Astrocyte (in vitro differentiated cells and primary cell): Measurements from ENCODE around the gene CREB5.

ENCODE experiments used
- CTCF ChIP-seq: IDR thresholded peaks from 2 replicates; pipeline ENCODE4 v1.5.1; 2011; ENCODE audit warnings: low read depth, mild to moderate bottlenecking, inconsistent platforms, low read length, moderate library complexity; ENCODE audit not compliant: insufficient read depth
- EZH2 ChIP-seq: IDR thresholded peaks from 2 replicates; pipeline ENCODE4 v1.6.1; 2012; ENCODE audit warnings: mild to moderate bottlenecking, low read length, inconsistent platforms; ENCODE audit not compliant: insufficient read depth

GRCh38 chr7:28411876-28412662 lies at the start of gene CREB5:
- TF ChIP-seq CTCF (peak; percentile 35), EZH2 (no peak)
